HepG2 (cell line): ENCODE data around the gene UPK1B. TPM values are rescaled to one million over a fixed set of nuclear protein-coding genes. Genes with fewer than 3 reads are reported as not detected.

Source experiments
- ATAC-seq: fragments of 200-7000 bp; cut with Tn5 transposase; 3 replicates; pipeline ENCODE4 v1.9.1; 2020; ENCODE audit warnings: mild to moderate bottlenecking, moderate library complexity
- BruUV-seq: library from RNA; stranded (reverse); fragments of 400-500 nt; replicated peaks from 2 replicates; lab custom pipeline; 2021; lab: Mats Ljungman, UMichigan
- CTCF ChIA-PET: fragments of 300-600 bp; formaldehyde crosslinking; extraction: SDS; loops from one replicate; lab custom pipeline; 2021; ENCODE audit warnings: low total read pairs, inconsistent platforms, low intra/inter-chr PET ratio; lab: Yijun Ruan, JAX
- POLR2A ChIA-PET: fragments of 350-600 bp; sonication (Branson Sonifier 250); formaldehyde crosslinking; loops from one replicate; lab custom pipeline; 2020; ENCODE audit warnings: antibody characterized with exemption, inconsistent platforms; lab: Yijun Ruan, JAX
- DNase-seq: peaks from one replicate; pipeline ENCODE4 v3.0.0-alpha.2; 2015; ENCODE audit warnings: low spot score
- FAIRE-seq: peaks from 3 replicates; lab custom pipeline; 2011; peaks lifted over from hg19 to GRCh38; lab: Jason Lieb, UNC
- H2AFZ ChIP-seq: one replicate; pipeline ENCODE4 v1.6.1; 2011; ENCODE audit warnings: low read length, inconsistent platforms
- H3K27ac ChIP-seq: fragments of 300-600 bp; 3 replicates; pipeline ENCODE4 v1.8.0; 2011; ENCODE audit warnings: mixed run types, mild to moderate bottlenecking, mixed read lengths, low read length, inconsistent platforms; ENCODE audit not compliant: insufficient read depth; ENCODE audit errors: extremely low read length
- H3K27me3 ChIP-seq, 2 experiments: fragments of 200-600 bp in 1 of 2; 2 replicates in 1 of 2; 3 replicates in 1 of 2; pipeline versions ENCODE4 v1.6.0 to v1.8.0; 2011; ENCODE audit warnings: low read length in 2 of 2, mild to moderate bottlenecking in 2 of 2, moderate library complexity in 2 of 2, inconsistent platforms in 1 of 2; ENCODE audit not compliant: insufficient read depth in 2 of 2, control insufficient read depth in 1 of 2
- H3K36me3 ChIP-seq, 2 experiments: fragments of 200-600 bp in 1 of 2; replicated peaks in 1 of 2; 2 replicates in 1 of 2; 3 replicates in 1 of 2; pipeline versions ENCODE4 v1.5.1 to v1.8.0; 2011; ENCODE audit warnings: low read length in 2 of 2, inconsistent platforms in 1 of 2; ENCODE audit not compliant: insufficient read depth in 2 of 2, control insufficient read depth in 1 of 2
- H3K4me1 ChIP-seq: 2 replicates; pipeline ENCODE4 v1.5.1; 2012; ENCODE audit warnings: low read length, inconsistent platforms; ENCODE audit not compliant: insufficient read depth
- H3K4me2 ChIP-seq: 2 replicates; pipeline ENCODE4 v1.6.0; 2011; ENCODE audit warnings: low read depth, low read length, inconsistent platforms
- H3K4me3 ChIP-seq, 3 experiments: fragments of 200-600 bp in 1 of 3; sonication (generic), shearing (Covaris generic) in 1 of 3; replicated peaks in 1 of 3; 2 replicates each; pipeline ENCODE4 v1.5.1; 2011 to 2016; ENCODE audit warnings: low read length in 3 of 3, inconsistent platforms in 2 of 3, low read depth in 2 of 3, mild to moderate bottlenecking in 2 of 3, control low read depth in 1 of 3, mixed read lengths in 1 of 3; ENCODE audit not compliant: insufficient read depth in 1 of 3
- H3K79me2 ChIP-seq: one replicate; pipeline ENCODE4 v1.6.1; 2011; ENCODE audit warnings: low read length, inconsistent platforms; ENCODE audit not compliant: insufficient read depth
- H3K9ac ChIP-seq: 2 replicates; pipeline ENCODE4 v1.6.0; 2011; ENCODE audit warnings: mild to moderate bottlenecking, low read depth, low read length, inconsistent platforms; ENCODE audit not compliant: insufficient read depth
- H3K9me3 ChIP-seq: 2 replicates; pipeline ENCODE4 v1.5.1; 2012; ENCODE audit warnings: mild to moderate bottlenecking, low read length
- H4K20me1 ChIP-seq: 2 replicates; pipeline ENCODE4 v1.6.0; 2011; ENCODE audit warnings: inconsistent platforms, mild to moderate bottlenecking, low read length, moderate library complexity; ENCODE audit not compliant: insufficient read depth
- BHLHE40 ChIP-seq: IDR thresholded peaks from 2 replicates; pipeline ENCODE4 v1.6.1; 2011; ENCODE audit warnings: low read length, improper control_type of control experiment
- CCDC6 ChIP-seq: sonication (generic); formaldehyde crosslinking; IDR thresholded peaks from 2 replicates; pipeline ENCODE4 v1.8.1; 2022; ENCODE audit warnings: mild to moderate bottlenecking, missing genetic modification reagents, moderate library complexity
- CHCHD3 ChIP-seq: sonication (generic); formaldehyde crosslinking; IDR thresholded peaks from 2 replicates; pipeline ENCODE4 v1.8.0; 2022; ENCODE audit warnings: mild to moderate bottlenecking, missing genetic modification reagents, moderate library complexity
- KMT2A ChIP-seq: sonication (generic); formaldehyde crosslinking; IDR thresholded peaks from 2 replicates; pipeline ENCODE4 v1.4.0; 2020; ENCODE audit warnings: missing genetic modification reagents
- MED8 ChIP-seq: sonication (generic); formaldehyde crosslinking; IDR thresholded peaks from 2 replicates; pipeline ENCODE4 v1.8.1; 2023; ENCODE audit warnings: mild to moderate bottlenecking, missing genetic modification reagents; ENCODE audit not compliant: insufficient replicate concordance
- NCOA1 ChIP-seq: sonication (generic); formaldehyde crosslinking; IDR thresholded peaks from 2 replicates; pipeline ENCODE4 v1.9.0; 2021; ENCODE audit warnings: missing genetic modification reagents
- NFE2L2 ChIP-seq: fragments of 150-350 bp; IDR thresholded peaks from 2 replicates; pipeline ENCODE4 v1.6.1; 2014; ENCODE audit warnings: low read length
- PHB2 ChIP-seq: fragments of 450-650 bp; IDR thresholded peaks from 2 replicates; pipeline ENCODE4 v1.6.1; 2018; ENCODE audit not compliant: partially characterized antibody
- RXRA ChIP-seq: sonication (generic); formaldehyde crosslinking; IDR thresholded peaks from 2 replicates; pipeline ENCODE4 v1.5.1; 2020; ENCODE audit warnings: missing genetic modification reagents
- THAP8 ChIP-seq: sonication (generic); formaldehyde crosslinking; IDR thresholded peaks from 2 replicates; pipeline ENCODE4 v1.5.1; 2020; ENCODE audit warnings: missing genetic modification reagents, mild to moderate bottlenecking, borderline replicate concordance
- ZNF274 ChIP-seq: sonication (generic); formaldehyde crosslinking; IDR thresholded peaks from 2 replicates; pipeline ENCODE4 v1.5.1; 2020; ENCODE audit warnings: mild to moderate bottlenecking, missing genetic modification reagents
- ZNF326 ChIP-seq: sonication (generic); formaldehyde crosslinking; IDR thresholded peaks from 2 replicates; pipeline ENCODE4 v1.4.0; 2020; ENCODE audit warnings: missing genetic modification reagents, borderline replicate concordance
- ZNF660 ChIP-seq: sonication (generic); formaldehyde crosslinking; IDR thresholded peaks from 2 replicates; pipeline ENCODE4 v1.5.1; 2020; ENCODE audit warnings: mild to moderate bottlenecking, low read depth, missing genetic modification reagents, borderline replicate concordance
- ZSCAN9 ChIP-seq: IDR thresholded peaks from 2 replicates; pipeline ENCODE4 v1.6.1; 2016; ENCODE audit warnings: borderline replicate concordance
- WGBS: methylation state at CpG from one replicate; pipeline ENCODE4 v1.1.6; 2017; ENCODE audit warnings: low lambda C conversion rate; 5-methylcytosine and 5-hydroxymethylcytosine counted together
- in situ Hi-C: cut with HindIII; loops from 2 replicates; pipeline ENCODE4 v1.10.0; 2017; ENCODE audit warnings: low pct_unique_long_range_greater_than_20kb; ENCODE audit not compliant: extremely low pct_ligation_motif_present
- intact Hi-C: fragments of 100-400 bp; cut with micrococcal nuclease; formaldehyde crosslinking; loops from one replicate; pipeline ENCODE4 v1.10.0; 2022; ENCODE audit not compliant: unreplicated experiment
- polyA plus RNA-seq, 8 experiments: library from polyadenylated mRNA; depleted of rRNA in 3 of 8; stranded (reverse) in 7 of 8; unstranded in 1 of 8; fragments of >200 nt; fragmentation: Illumina TruSeq in 4 of 8; extraction: Trizol in 4 of 8; gene quantifications; 2 replicates each; pipeline versions ENCODE4 v1.2.1 to v1.2.3, GENCODE V29; 2011 to 2016; ENCODE audit warnings: low read depth in 4 of 8, missing spikeins in 1 of 8, mixed read lengths in 1 of 8; ENCODE audit not compliant: insufficient read depth in 1 of 8
- total RNA-seq, 5 experiments: library from RNA; depleted of rRNA; stranded (reverse); fragments of >200 nt; fragmentation: Illumina TruSeq; extraction: Trizol; gene quantifications; 2 replicates each; pipeline ENCODE4 v1.2.3, GENCODE V29; 2016; ENCODE audit warnings: low read depth in 1 of 5
- TF ChIP-seq, protein P1 (sequence below): sonication (generic); formaldehyde crosslinking; IDR thresholded peaks from 2 replicates; pipeline ENCODE4 v1.4.0; 2020; ENCODE audit warnings: mild to moderate bottlenecking, missing genetic modification reagents

The UPK1B gene
- total and polyA plus RNA-seq, 2 of the 13 experiments (the other 11 are each of a cell fraction or from before 2014, with no cell fraction given), result not detected

- POLR2A ChIA-PET, result no interaction called here
- Histone ChIP-seq H3K27ac (no peak overlapping the region), H3K9ac (no peak overlapping the region), H3K79me2 (no peaks in the 10 kb centered on the region), H2AFZ (no peak overlapping the region), H3K36me3 (peaks cover 17 to 67% of the 10 kb centered on the region in 2 experiments), H3K27me3 (no peaks in the 10 kb centered on the region), H3K4me2 (no peak overlapping the region), H4K20me1 (no peaks in the 10 kb centered on the region; the same call in 1 of the 2 replicates), H3K4me3 (no peak overlapping the region), H3K9me3 (no peaks in the 10 kb centered on the region), H3K4me1 (peaks cover 16% of the 10 kb centered on the region)
- 97% methylated on average over 5 of the region's 5 CpGs for WGBS
- in situ Hi-C loops, result no loop called here
- DNase-seq (no peak), ATAC-seq (no peak), FAIRE-seq (no peak)
- TF ChIP-seq ZSCAN9 (CRISPR knock-in tag) (no peak), ZNF660 (CRISPR knock-in tag) (no peak), ZNF326 (CRISPR knock-in tag) (no peak), BHLHE40 (no peak), KMT2A (no peak), ZNF274 (CRISPR knock-in tag) (no peak), NFE2L2 (no peak), PHB2 (no peak), CHCHD3 (CRISPR knock-in tag) (no peak), MED8 (CRISPR knock-in tag) (no peak), CCDC6 (CRISPR knock-in tag) (no peak), RXRA (CRISPR knock-in tag) (no peak), THAP8 (CRISPR knock-in tag) (no peak), NCOA1 (CRISPR knock-in tag) (no peak)
- TF ChIP-seq, protein P1, sequence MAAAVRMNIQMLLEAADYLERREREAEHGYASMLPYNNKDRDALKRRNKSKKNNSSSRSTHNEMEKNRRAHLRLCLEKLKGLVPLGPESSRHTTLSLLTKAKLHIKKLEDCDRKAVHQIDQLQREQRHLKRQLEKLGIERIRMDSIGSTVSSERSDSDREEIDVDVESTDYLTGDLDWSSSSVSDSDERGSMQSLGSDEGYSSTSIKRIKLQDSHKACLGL (CRISPR knock-in tag), result no peak
- CTCF ChIA-PET, result no interaction called here
- intact Hi-C loops, result no loop called here
- no TSS peak for BruUV-seq
Measured at GRCh38 chr3:119223511-119223910, 50.1 kb downstream of the UPK1B start.
